SU-DHL-6 (cell line): ENCODE measurements around the gene TMEM232.
"Not testable (repeated sequence)": the region's sequence is repeated elsewhere in the genome, so short reads cannot be mapped to it uniquely, and the experiment has no call there.

Experiments used
- H2AFZ ChIP-seq: fragments of 200-600 bp; sonication (generic); 2 replicates; pipeline ENCODE4 v1.6.1; 2014; ENCODE audit warnings: low read depth, mild to moderate bottlenecking, moderate library complexity, mixed read lengths, antibody characterized with exemption, low read length; ENCODE audit not compliant: severe bottlenecking
- H3F3A ChIP-seq: fragments of 200-600 bp; shearing (Covaris generic); 2 replicates; pipeline ENCODE4 v1.6.0; 2016; ENCODE audit warnings: antibody characterized with exemption, mild to moderate bottlenecking; ENCODE audit not compliant: insufficient read depth
- H3K27ac ChIP-seq: fragments of 200-600 bp; sonication (generic); 2 replicates; pipeline ENCODE4 v1.5.1; 2016; ENCODE audit warnings: low read depth, mild to moderate bottlenecking, low read length, moderate library complexity, mixed read lengths
- H3K27me3 ChIP-seq: fragments of 200-600 bp; sonication (generic), shearing (Covaris generic); 2 replicates; pipeline ENCODE4 v1.6.0; 2014; ENCODE audit warnings: mild to moderate bottlenecking, low read length
- H3K36me3 ChIP-seq: fragments of 200-600 bp; sonication (generic); 2 replicates; pipeline ENCODE4 v1.6.1; 2014; ENCODE audit warnings: mild to moderate bottlenecking, low read length, mixed read lengths
- H3K4me2 ChIP-seq: fragments of 300-600, 200-600 bp; shearing (Covaris generic), sonication (generic); 2 replicates; pipeline ENCODE4 v1.6.0; 2014; ENCODE audit warnings: low read length, low read depth, mild to moderate bottlenecking; ENCODE audit not compliant: poor library complexity, severe bottlenecking
- H3K4me3 ChIP-seq: fragments of 200-600 bp; sonication (generic); 2 replicates; pipeline ENCODE4 v1.5.1; 2014; ENCODE audit warnings: antibody characterized with exemption, low read length, mild to moderate bottlenecking, mixed read lengths; ENCODE audit not compliant: insufficient read depth, poor library complexity, severe bottlenecking
- H3K79me2 ChIP-seq: fragments of 200-600 bp; sonication (generic); 2 replicates; pipeline ENCODE4 v1.6.1; 2014; ENCODE audit warnings: mild to moderate bottlenecking, low read length, moderate library complexity; ENCODE audit not compliant: insufficient read depth
- H3K9ac ChIP-seq: fragments of 200-600 bp; sonication (generic); 2 replicates; pipeline ENCODE4 v1.7.0; 2014; ENCODE audit warnings: mild to moderate bottlenecking, low read length
- H3K9me2 ChIP-seq: fragments of 200-600 bp; sonication (generic); replicated peaks from 2 replicates; pipeline ENCODE4 v1.6.1; 2014; ENCODE audit warnings: low read length; ENCODE audit not compliant: insufficient read depth
- H3K9me3 ChIP-seq: fragments of 200-600 bp; sonication (generic); 2 replicates; pipeline ENCODE4 v1.6.1; 2014; ENCODE audit warnings: low read length, mixed read lengths; ENCODE audit not compliant: insufficient read depth
- H4K20me1 ChIP-seq: fragments of 200-600 bp; sonication (generic); 2 replicates; pipeline ENCODE4 v1.6.1; 2014; ENCODE audit warnings: low read depth, mild to moderate bottlenecking, antibody characterized with exemption, low read length, moderate library complexity, mixed read lengths
- EZH2phosphoT487 ChIP-seq: fragments of 200-600 bp; sonication (generic), shearing (Covaris generic); conservative IDR thresholded peaks from 2 replicates; pipeline ENCODE4 v1.6.1; 2018; ENCODE audit warnings: mild to moderate bottlenecking, antibody characterized with exemption, low read length, moderate library complexity, mixed read lengths
- TF ChIP-seq, protein P1 (sequence below): fragments of 200-600 bp; sonication (generic); IDR thresholded peaks from one replicate; pipeline ENCODE4 v1.5.1; 2017; ENCODE audit warnings: antibody characterized with exemption, mild to moderate bottlenecking, low read length, moderate library complexity; ENCODE audit not compliant: insufficient read depth, poor library complexity, severe bottlenecking

The TMEM232 gene

GRCh38 chr5:110702704-110703103 is 23.8 kb downstream of the TMEM232 start:
- TF ChIP-seq, protein P1, sequence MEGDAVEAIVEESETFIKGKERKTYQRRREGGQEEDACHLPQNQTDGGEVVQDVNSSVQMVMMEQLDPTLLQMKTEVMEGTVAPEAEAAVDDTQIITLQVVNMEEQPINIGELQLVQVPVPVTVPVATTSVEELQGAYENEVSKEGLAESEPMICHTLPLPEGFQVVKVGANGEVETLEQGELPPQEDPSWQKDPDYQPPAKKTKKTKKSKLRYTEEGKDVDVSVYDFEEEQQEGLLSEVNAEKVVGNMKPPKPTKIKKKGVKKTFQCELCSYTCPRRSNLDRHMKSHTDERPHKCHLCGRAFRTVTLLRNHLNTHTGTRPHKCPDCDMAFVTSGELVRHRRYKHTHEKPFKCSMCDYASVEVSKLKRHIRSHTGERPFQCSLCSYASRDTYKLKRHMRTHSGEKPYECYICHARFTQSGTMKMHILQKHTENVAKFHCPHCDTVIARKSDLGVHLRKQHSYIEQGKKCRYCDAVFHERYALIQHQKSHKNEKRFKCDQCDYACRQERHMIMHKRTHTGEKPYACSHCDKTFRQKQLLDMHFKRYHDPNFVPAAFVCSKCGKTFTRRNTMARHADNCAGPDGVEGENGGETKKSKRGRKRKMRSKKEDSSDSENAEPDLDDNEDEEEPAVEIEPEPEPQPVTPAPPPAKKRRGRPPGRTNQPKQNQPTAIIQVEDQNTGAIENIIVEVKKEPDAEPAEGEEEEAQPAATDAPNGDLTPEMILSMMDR, result no peak
- TF ChIP-seq EZH2phosphoT487, result no peak
- Histone ChIP-seq H3K4me3 (no peak overlapping the region), H3K9me3 (no peaks in the 10 kb centered on the region), H3K27ac (no peak overlapping the region), H2AFZ (no peak overlapping the region), H4K20me1 (no peaks in the 10 kb centered on the region), H3K36me3 (no peaks in the 10 kb centered on the region), H3K79me2 (no peaks in the 10 kb centered on the region), H3K4me2 (no peak overlapping the region), H3K9ac (no peak overlapping the region), H3K9me2 (no peaks in the 10 kb centered on the region; the same call in 1 of the 2 replicates), H3F3A (no peaks in the 10 kb centered on the region), H3K27me3 (no peaks in the 10 kb centered on the region)

DNA sequence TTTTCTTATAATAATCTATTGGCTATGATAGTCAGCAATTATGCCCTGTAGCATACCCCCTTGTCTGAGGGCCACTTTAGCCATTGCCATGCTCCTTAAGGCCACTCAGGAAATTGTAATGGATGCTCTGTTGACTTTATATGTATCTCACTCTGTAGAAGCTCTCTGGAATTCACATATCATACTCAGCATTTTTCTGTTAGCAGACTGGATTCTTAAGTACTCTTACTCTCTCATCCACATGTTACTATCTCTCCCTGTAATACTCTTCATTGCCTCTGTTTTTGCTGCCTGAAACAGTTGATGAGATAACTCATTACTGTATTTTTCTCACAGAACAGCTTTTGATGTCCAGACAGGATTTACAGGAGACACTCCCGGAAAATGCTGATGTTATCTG is 24.2 kb downstream of the TMEM232 start:
- H3K9me3 ChIP-seq, result no peaks in the 10 kb centered on the region
- no peaks in the 10 kb centered on the region for H3F3A ChIP-seq
- TF ChIP-seq EZH2phosphoT487, result no peak
- TF ChIP-seq, protein P1, result no peak
- H3K4me3 ChIP-seq, result no peak overlapping the region
- no peak overlapping the region for H3K9ac ChIP-seq
- no peaks in the 10 kb centered on the region for H3K36me3 ChIP-seq
- no peak overlapping the region for H2AFZ ChIP-seq
- H3K9me2 ChIP-seq, result no peaks in the 10 kb centered on the region; the same call in 1 of the 2 replicates
- no peaks in the 10 kb centered on the region for H4K20me1 ChIP-seq
- H3K27ac ChIP-seq, result no peak overlapping the region
- no peaks in the 10 kb centered on the region for H3K27me3 ChIP-seq
- no peaks in the 10 kb centered on the region for H3K79me2 ChIP-seq
- no peak overlapping the region for H3K4me2 ChIP-seq

DNA sequence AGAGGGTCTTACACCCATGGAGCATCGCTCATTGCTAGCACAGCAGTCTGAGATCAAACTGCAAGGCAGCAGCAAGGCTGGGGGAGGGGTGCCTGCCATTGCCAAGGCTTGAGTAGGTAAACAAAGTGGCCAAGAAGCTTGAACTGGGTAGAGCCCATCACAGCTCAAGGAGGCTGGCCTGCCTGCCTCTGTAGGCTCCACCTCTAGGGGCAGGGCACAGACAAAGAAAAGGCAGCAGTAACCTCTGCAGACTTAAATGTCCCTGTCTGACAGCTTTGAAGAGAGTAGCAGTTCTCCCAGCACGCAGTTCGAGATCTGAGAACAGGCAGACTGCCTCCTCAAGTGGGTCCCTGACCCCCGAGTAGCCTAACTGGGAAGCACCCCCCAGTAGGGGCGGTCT is 33.8 kb downstream of the TMEM232 start:
- H3K9me3 ChIP-seq, H3K36me3 ChIP-seq, H3K79me2 ChIP-seq, H3K4me2 ChIP-seq, H4K20me1 ChIP-seq, H3F3A ChIP-seq, H2AFZ ChIP-seq, H3K9ac ChIP-seq, H3K4me3 ChIP-seq, H3K27ac ChIP-seq, H3K9me2 ChIP-seq, H3K27me3 ChIP-seq: not testable (repeated sequence)

GRCh38 chr5:110690587-110690986 is 35.9 kb downstream of the TMEM232 start:
- not testable (repeated sequence) for H3K4me3 ChIP-seq, H3K27ac ChIP-seq, H3F3A ChIP-seq, H2AFZ ChIP-seq, H3K9me3 ChIP-seq, H3K36me3 ChIP-seq, H3K9me2 ChIP-seq, H3K4me2 ChIP-seq, H3K27me3 ChIP-seq, H3K9ac ChIP-seq, H4K20me1 ChIP-seq, H3K79me2 ChIP-seq
